ENCODE results near the gene PKM. TPM values are rescaled to one million over a fixed set of nuclear protein-coding genes. Genes with fewer than 3 reads are reported as not detected.

Gene PKM
- total and polyA plus RNA-seq, 2 donors (not counting 3 experiments of a cell fraction or from before 2014, with no cell fraction given) = 689 to 968 TPM

DNA sequence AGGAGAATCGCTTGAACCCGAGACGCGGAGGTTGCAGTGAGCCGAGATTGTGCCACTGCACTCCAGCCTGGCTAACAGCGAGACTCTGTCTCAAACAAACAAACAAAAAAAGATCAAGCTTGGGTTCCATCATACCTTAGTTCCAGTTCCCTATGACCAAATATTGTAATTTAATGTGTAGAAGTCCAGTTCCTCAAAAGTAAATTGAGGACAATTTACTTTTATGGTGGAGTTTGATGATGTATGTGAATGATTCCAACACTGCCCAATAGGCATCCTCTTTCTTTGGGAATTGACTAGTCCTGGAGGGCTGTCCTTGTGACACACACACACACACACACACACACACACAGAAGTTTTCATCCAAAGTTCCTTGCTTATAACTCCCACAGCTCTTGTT, 2.8 kb upstream of the PKM start:
- intact Hi-C loops (cut with micrococcal nuclease) = loop anchor here (10.0 kb wide), 1 partner anchor 939 kb away; no protein-coding TSS in a partner anchor
- ChIA-PET POLR2A (no interaction called here), CTCF (no interaction called here)
- Histone ChIP-seq H3K79me2 (ENCODE audit: control insufficient read depth, insufficient read depth, low read length) (peaks cover 19% of the 10 kb centered on the region), H3K9ac (replicated peaks; ENCODE audit: extremely low read depth, insufficient read depth, low read length) (no peak overlapping the region), H3K36me3 (ENCODE audit: control insufficient read depth in 2 of 2, extremely low read depth in 1 of 2, insufficient read depth in 2 of 2, low read length in 2 of 2) (no peaks in the 10 kb centered on the region), H3K27ac (ENCODE audit: insufficient read depth, low read depth, low read length) (no peak overlapping the region), H2AFZ (ENCODE audit: low read depth, low read length) (no peak overlapping the region), H3K9me1 (replicated peaks; ENCODE audit: control insufficient read depth, extremely low read depth, insufficient read depth, low read length) (no peaks in the 10 kb centered on the region), H3K9me3 (replicated peaks; ENCODE audit: control insufficient read depth, insufficient read depth, low read length) (no peaks in the 10 kb centered on the region), H4K20me1 (replicated peaks; ENCODE audit: control insufficient read depth, extremely low read depth, insufficient read depth, low read length) (no peaks in the 10 kb centered on the region), H3K4me3 (replicated peaks in 1 of 3; ENCODE audit: insufficient read depth in 1 of 3, low read depth in 1 of 3, low read length in 3 of 3) (no peak overlapping the region), H3K27me3 (ENCODE audit: control insufficient read depth in 2 of 2, insufficient read depth in 2 of 2, low read length in 2 of 2) (no peaks in the 10 kb centered on the region), H3K4me1 (ENCODE audit: control insufficient read depth, extremely low read depth, insufficient read depth, low read length) (peaks cover 36% of the 10 kb centered on the region), H3K4me2 (ENCODE audit: insufficient read depth, low read length) (no peak overlapping the region)
- dilution Hi-C loops (cut with MboI; ENCODE audit: extremely low pct_ligation_motif_present, low sequenced_read_pairs) = no loop called here
- BruUV-seq (replicated peaks) = no TSS peak
- DNase-seq (ENCODE audit: low read depth, low spot score) (no peak), FAIRE-seq (no peak)
- TF ChIP-seq JUN (IDR thresholded peaks at IDR 0.05; ENCODE audit: borderline replicate concordance, insufficient read depth, insufficient read length, low read depth) = no peak
- TF ChIP-seq EZH2 (IDR thresholded peaks at IDR 0.05; ENCODE audit: borderline replicate concordance, low read depth, low read length, severe bottlenecking) = no peak
- TF ChIP-seq GATA2 (IDR thresholded peaks at IDR 0.05; ENCODE audit: insufficient read depth, insufficient read length, low read depth, low read length) = no peak
- TF ChIP-seq, protein P1, sequence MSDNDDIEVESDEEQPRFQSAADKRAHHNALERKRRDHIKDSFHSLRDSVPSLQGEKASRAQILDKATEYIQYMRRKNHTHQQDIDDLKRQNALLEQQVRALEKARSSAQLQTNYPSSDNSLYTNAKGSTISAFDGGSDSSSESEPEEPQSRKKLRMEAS (IDR thresholded peaks at IDR 0.05; ENCODE audit: insufficient read depth, insufficient read length) = no peak
- no peak for TF ChIP-seq POLR2AphosphoS5 (IDR thresholded peaks at IDR 0.05; ENCODE audit: insufficient read depth, low read depth, low read length)
- no peak for TF ChIP-seq POLR2A (IDR thresholded peaks at IDR 0.05; ENCODE audit: low read depth, low read length)
- no peak for TF ChIP-seq CTCF (IDR thresholded peaks at IDR 0.05; ENCODE audit: extremely low read depth in 1 of 2, insufficient read depth in 1 of 2, low read depth in 1 of 2, low read length in 2 of 2)
- TF ChIP-seq MYC (IDR thresholded peaks at IDR 0.05; ENCODE audit: low read depth, low read length) = no peak
- no peak for TF ChIP-seq FOS (IDR thresholded peaks at IDR 0.05; ENCODE audit: borderline replicate concordance, insufficient read depth, low read length)
